ENCODE results near the gene CADM3. TPM values are rescaled to one million over a fixed set of nuclear protein-coding genes. Genes with fewer than 3 reads are reported as not detected.

CADM3 gene
- total RNA-seq, 1 donor from 2014 or later, result 18.2 TPM

DNA sequence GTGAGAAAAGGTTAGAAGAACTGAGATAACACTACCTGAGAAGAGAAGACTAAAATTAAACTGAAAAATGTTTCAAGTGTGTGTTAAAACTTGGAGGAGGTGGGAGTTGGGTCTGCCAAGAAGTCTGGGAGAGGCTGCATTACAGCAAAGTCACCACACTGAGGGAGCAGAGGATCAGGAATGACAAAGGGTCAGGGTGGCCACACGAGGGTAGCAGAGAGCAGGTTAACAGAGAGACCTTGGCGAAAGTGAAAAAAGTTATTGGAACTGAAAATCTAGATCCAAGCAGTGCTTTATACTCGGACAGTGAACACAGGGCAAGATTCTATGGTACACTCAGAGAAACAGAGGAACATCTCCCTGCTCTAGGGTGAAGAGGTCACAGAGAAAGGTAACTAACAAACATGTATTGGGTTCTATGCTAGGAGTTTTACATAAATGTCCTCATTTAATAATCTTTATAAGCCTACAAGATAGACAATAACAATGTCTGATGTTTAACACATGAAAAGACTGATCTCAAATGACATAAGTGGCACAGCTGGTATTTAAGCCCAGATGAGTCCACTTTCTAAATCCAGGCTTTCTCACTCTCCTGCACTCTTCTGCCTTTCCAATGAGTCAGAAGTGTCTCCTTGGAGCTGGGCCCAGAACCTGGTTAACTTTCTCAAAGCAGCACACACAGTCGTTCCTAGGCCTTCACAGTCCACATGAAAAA lies 10.3 kb upstream of the CADM3 start:
- peaks cover 3% of the 10 kb centered on the region for H3K9me3 Mint-ChIP-seq (ENCODE audit: unreplicated experiment)
- Histone ChIP-seq H3K4me3 (ENCODE audit: insufficient read depth, low read depth, low read length) (peak overlapping the region; percentile 26), H3K9ac (ENCODE audit: low read length) (peak overlapping the region; percentile 49), H3K27me3 (ENCODE audit: insufficient read depth, low read length) (no peaks in the 10 kb centered on the region), H3K9me3 (ENCODE audit: insufficient read depth, low read depth, low read length) (no peaks in the 10 kb centered on the region), H2AFZ (ENCODE audit: low read depth, low read length) (no peak overlapping the region), H3K79me2 (ENCODE audit: insufficient read depth, low read length) (no peaks in the 10 kb centered on the region), H3K4me2 (ENCODE audit: low read length) (peak overlapping the region; percentile 77), H3K27ac (ENCODE audit: low read depth, low read length) (no peak overlapping the region), H3K36me3 (ENCODE audit: insufficient read depth, low read length) (no peaks in the 10 kb centered on the region), H3K4me1 (ENCODE audit: insufficient read depth, low read length) (peaks cover 7% of the 10 kb centered on the region), H4K20me1 (ENCODE audit: insufficient read depth, low read length) (no peaks in the 10 kb centered on the region)
- H3K27ac Mint-ChIP-seq (ENCODE audit: unreplicated experiment), result peak overlapping the region; percentile 4
- no peaks in the 10 kb centered on the region for H3K36me3 Mint-ChIP-seq (ENCODE audit: low read depth, unreplicated experiment)
- H3K4me3 Mint-ChIP-seq (ENCODE audit: unreplicated experiment), result no peak overlapping the region
- TF ChIP-seq EZH2 (IDR thresholded peaks at IDR 0.05; ENCODE audit: insufficient read depth, low read length), result no peak
- TF ChIP-seq, protein P1, sequence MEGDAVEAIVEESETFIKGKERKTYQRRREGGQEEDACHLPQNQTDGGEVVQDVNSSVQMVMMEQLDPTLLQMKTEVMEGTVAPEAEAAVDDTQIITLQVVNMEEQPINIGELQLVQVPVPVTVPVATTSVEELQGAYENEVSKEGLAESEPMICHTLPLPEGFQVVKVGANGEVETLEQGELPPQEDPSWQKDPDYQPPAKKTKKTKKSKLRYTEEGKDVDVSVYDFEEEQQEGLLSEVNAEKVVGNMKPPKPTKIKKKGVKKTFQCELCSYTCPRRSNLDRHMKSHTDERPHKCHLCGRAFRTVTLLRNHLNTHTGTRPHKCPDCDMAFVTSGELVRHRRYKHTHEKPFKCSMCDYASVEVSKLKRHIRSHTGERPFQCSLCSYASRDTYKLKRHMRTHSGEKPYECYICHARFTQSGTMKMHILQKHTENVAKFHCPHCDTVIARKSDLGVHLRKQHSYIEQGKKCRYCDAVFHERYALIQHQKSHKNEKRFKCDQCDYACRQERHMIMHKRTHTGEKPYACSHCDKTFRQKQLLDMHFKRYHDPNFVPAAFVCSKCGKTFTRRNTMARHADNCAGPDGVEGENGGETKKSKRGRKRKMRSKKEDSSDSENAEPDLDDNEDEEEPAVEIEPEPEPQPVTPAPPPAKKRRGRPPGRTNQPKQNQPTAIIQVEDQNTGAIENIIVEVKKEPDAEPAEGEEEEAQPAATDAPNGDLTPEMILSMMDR (IDR thresholded peaks at IDR 0.05; ENCODE audit: insufficient read depth, low read depth, low read length), result peak; percentile 100
- DNase-seq (ENCODE audit: low read depth) (peak; percentile 85), FAIRE-seq (peak; percentile 89)
- peaks cover 6% of the 10 kb centered on the region for H3K4me1 Mint-ChIP-seq (ENCODE audit: low read depth, unreplicated experiment)
- H3K27me3 Mint-ChIP-seq (ENCODE audit: low read depth, unreplicated experiment), result peaks cover 2% of the 10 kb centered on the region

DNA sequence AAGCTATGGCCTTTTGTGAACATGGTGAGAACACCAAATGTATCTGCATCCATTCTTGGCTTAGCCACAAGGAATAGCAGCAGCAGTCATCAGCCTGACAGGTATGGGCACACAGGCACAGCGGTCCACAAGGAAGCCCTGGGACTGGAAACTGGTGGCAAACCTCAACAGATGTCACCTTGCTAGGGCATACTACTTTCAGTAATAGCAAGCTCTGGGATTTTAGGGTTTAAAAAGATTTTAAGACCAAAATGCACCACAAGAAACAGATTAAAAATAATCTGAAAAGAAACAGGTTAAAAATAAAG lies 9.7 kb upstream of the CADM3 start:
- peak overlapping the region; percentile 4 for H3K27ac Mint-ChIP-seq (ENCODE audit: unreplicated experiment)
- FAIRE-seq (no peak), DNase-seq (ENCODE audit: low read depth) (no peak)
- Histone ChIP-seq H3K4me1 (ENCODE audit: insufficient read depth, low read length) (peaks cover 7% of the 10 kb centered on the region), H3K27ac (ENCODE audit: low read depth, low read length) (no peak overlapping the region), H3K79me2 (ENCODE audit: insufficient read depth, low read length) (no peaks in the 10 kb centered on the region), H4K20me1 (ENCODE audit: insufficient read depth, low read length) (no peaks in the 10 kb centered on the region), H3K9ac (ENCODE audit: low read length) (no peak overlapping the region), H2AFZ (ENCODE audit: low read depth, low read length) (no peak overlapping the region), H3K9me3 (ENCODE audit: insufficient read depth, low read depth, low read length) (no peaks in the 10 kb centered on the region), H3K4me2 (ENCODE audit: low read length) (peak overlapping the region; percentile 77), H3K27me3 (ENCODE audit: insufficient read depth, low read length) (no peaks in the 10 kb centered on the region), H3K36me3 (ENCODE audit: insufficient read depth, low read length) (no peaks in the 10 kb centered on the region), H3K4me3 (ENCODE audit: insufficient read depth, low read depth, low read length) (no peak overlapping the region)
- no peaks in the 10 kb centered on the region for H3K9me3 Mint-ChIP-seq (ENCODE audit: unreplicated experiment)
- peaks cover 6% of the 10 kb centered on the region for H3K4me1 Mint-ChIP-seq (ENCODE audit: low read depth, unreplicated experiment)
- H3K27me3 Mint-ChIP-seq (ENCODE audit: low read depth, unreplicated experiment), result peaks cover 2% of the 10 kb centered on the region
- TF ChIP-seq, protein P1 (IDR thresholded peaks at IDR 0.05; ENCODE audit: insufficient read depth, low read depth, low read length), result no peak
- TF ChIP-seq EZH2 (IDR thresholded peaks at IDR 0.05; ENCODE audit: insufficient read depth, low read length), result no peak
- no peak overlapping the region for H3K4me3 Mint-ChIP-seq (ENCODE audit: unreplicated experiment)
- no peaks in the 10 kb centered on the region for H3K36me3 Mint-ChIP-seq (ENCODE audit: low read depth, unreplicated experiment)

DNA sequence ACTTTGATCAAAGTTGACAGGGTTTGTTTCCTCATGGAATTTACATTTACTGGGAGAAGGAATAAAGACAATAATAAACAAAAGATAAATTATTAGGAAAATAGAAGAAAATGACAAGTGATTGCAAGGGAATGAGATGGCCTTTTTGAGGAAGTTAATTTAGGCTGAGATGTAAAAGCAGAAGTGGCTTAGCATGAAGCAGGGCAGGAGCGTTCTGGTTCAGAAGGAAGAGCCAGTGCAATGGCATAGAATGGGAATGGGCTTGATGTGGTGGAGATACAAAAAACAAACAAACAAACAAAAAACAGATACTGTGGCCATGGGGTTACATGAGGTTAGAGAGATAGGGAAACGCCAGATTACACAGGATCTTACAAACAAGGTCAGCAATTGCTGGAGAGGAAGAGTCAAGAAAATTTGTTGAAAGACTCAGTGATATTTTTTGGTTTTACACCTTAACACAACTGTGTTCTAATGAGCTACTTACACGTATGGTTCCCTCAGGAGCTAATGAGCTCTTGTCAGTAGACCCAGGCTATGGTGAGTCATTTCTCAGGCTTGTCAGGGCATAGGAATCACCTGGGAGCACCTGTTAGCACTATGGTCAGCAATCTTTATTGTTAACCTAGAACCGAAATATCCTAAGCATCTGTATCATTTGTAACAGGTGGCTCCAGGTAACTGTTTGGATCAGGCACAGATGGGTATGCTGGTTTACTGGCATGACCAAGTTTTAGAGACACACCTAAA lies 8.7 kb upstream of the CADM3 start:
- peaks cover 2% of the 10 kb centered on the region for H3K27me3 ChIP-seq (ENCODE audit: insufficient read depth, low read length)
- H3K4me3 Mint-ChIP-seq (ENCODE audit: unreplicated experiment), result no peak overlapping the region
- no peak overlapping the region for H2AFZ ChIP-seq (ENCODE audit: low read depth, low read length)
- DNase-seq (ENCODE audit: low read depth) (no peak), FAIRE-seq (no peak)
- no peaks in the 10 kb centered on the region for H3K9me3 Mint-ChIP-seq (ENCODE audit: unreplicated experiment)
- H3K9me3 ChIP-seq (ENCODE audit: insufficient read depth, low read depth, low read length), result no peaks in the 10 kb centered on the region
- no peak overlapping the region for H3K9ac ChIP-seq (ENCODE audit: low read length)
- no peaks in the 10 kb centered on the region for H3K79me2 ChIP-seq (ENCODE audit: insufficient read depth, low read length)
- no peak overlapping the region for H3K27ac ChIP-seq (ENCODE audit: low read depth, low read length)
- H4K20me1 ChIP-seq (ENCODE audit: insufficient read depth, low read length), result no peaks in the 10 kb centered on the region
- H3K36me3 Mint-ChIP-seq (ENCODE audit: low read depth, unreplicated experiment), result no peaks in the 10 kb centered on the region
- peaks cover 3% of the 10 kb centered on the region for H3K27me3 Mint-ChIP-seq (ENCODE audit: low read depth, unreplicated experiment)
- no peak overlapping the region for H3K27ac Mint-ChIP-seq (ENCODE audit: unreplicated experiment)
- no peak overlapping the region for H3K4me3 ChIP-seq (ENCODE audit: insufficient read depth, low read depth, low read length)
- TF ChIP-seq EZH2 (IDR thresholded peaks at IDR 0.05; ENCODE audit: insufficient read depth, low read length), result no peak
- TF ChIP-seq, protein P1 (IDR thresholded peaks at IDR 0.05; ENCODE audit: insufficient read depth, low read depth, low read length), result no peak
- no peaks in the 10 kb centered on the region for H3K36me3 ChIP-seq (ENCODE audit: insufficient read depth, low read length)
- H3K4me1 ChIP-seq (ENCODE audit: insufficient read depth, low read length), result peaks cover 7% of the 10 kb centered on the region
- peaks cover 6% of the 10 kb centered on the region for H3K4me1 Mint-ChIP-seq (ENCODE audit: low read depth, unreplicated experiment)
- H3K4me2 ChIP-seq (ENCODE audit: low read length), result no peak overlapping the region
